HL-60 (cell line): ENCODE measurements around the gene HYDIN.
"Not testable (repeated sequence)": the region's sequence is repeated elsewhere in the genome, so short reads cannot be mapped to it uniquely, and the experiment has no call there.

Experiments used
- GABPA ChIP-seq: IDR thresholded peaks from 2 replicates; pipeline ENCODE4 v1.6.1; 2012; ENCODE audit warnings: low read depth
- REST ChIP-seq: IDR thresholded peaks from 2 replicates; pipeline ENCODE4 v1.6.1; 2012; ENCODE audit warnings: low read depth; ENCODE audit not compliant: insufficient replicate concordance
- TF ChIP-seq, protein P1 (sequence below): IDR thresholded peaks from one replicate; pipeline ENCODE4 v1.5.1; 2011; ENCODE audit warnings: low read length, control low read depth, inconsistent platforms; ENCODE audit not compliant: insufficient read depth

DNA sequence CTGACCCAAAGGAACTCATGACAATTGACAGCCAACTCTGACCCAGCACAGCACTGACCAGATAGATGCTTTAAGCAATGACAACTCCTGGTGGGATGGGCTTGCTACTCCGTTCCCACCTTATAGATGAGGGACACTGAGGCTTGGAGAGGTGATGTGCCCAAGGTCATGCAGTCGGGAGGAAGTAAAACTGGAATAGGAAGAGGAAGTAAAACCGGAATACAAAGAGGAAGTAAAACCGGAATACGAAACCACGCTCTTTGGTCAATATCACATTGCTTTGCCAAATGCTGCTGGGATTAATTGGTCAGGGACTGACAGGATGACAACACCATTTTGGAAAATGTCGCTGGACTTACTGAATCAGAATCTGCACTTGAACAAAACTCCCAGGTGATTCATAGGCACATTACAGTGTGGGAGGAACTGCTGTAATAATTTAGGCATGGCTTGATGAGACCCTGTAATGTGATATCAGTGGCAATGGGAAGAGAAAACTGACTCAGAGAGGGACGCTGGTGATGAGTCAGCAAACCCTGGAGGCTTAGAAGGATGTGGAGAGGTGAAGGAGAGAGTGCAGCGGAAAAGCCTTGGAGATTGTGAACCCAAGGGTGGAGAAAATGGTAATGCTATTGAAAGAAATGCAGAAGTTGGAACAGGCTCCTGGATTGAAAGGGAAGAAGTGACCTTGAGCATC lies 243.4 kb downstream of the HYDIN start:
- TF ChIP-seq, protein P1, sequence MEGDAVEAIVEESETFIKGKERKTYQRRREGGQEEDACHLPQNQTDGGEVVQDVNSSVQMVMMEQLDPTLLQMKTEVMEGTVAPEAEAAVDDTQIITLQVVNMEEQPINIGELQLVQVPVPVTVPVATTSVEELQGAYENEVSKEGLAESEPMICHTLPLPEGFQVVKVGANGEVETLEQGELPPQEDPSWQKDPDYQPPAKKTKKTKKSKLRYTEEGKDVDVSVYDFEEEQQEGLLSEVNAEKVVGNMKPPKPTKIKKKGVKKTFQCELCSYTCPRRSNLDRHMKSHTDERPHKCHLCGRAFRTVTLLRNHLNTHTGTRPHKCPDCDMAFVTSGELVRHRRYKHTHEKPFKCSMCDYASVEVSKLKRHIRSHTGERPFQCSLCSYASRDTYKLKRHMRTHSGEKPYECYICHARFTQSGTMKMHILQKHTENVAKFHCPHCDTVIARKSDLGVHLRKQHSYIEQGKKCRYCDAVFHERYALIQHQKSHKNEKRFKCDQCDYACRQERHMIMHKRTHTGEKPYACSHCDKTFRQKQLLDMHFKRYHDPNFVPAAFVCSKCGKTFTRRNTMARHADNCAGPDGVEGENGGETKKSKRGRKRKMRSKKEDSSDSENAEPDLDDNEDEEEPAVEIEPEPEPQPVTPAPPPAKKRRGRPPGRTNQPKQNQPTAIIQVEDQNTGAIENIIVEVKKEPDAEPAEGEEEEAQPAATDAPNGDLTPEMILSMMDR: not testable (repeated sequence)
- not testable (repeated sequence) for TF ChIP-seq REST, GABPA
